Sigmoid colon (tissue), 7 donors: ENCODE measurements around the gene CTCF. TPM values are rescaled to one million over a fixed set of nuclear protein-coding genes. Genes with fewer than 3 reads are reported as not detected.

ENCODE experiments used
- DNase-seq: peaks from one replicate; pipeline ENCODE4 v3.0.0-alpha.2; 2019
- H3K27ac ChIP-seq, 4 donors: fragments of 200-600 bp; sonication (generic); one replicate each; pipeline ENCODE4 v1.5.1; 2016 to 2019; ENCODE audit warnings: mild to moderate bottlenecking in 1 of 4
- H3K27me3 ChIP-seq, 3 donors: fragments of 200-600 bp; sonication (generic); one replicate each; pipeline ENCODE4 v1.5.1; 2019; ENCODE audit warnings: mild to moderate bottlenecking in 1 of 3
- H3K36me3 ChIP-seq, 4 donors: fragments of 200-600 bp; sonication (generic); one replicate each; pipeline ENCODE4 v1.5.1; 2016 to 2019
- H3K4me1 ChIP-seq, 4 donors: fragments of 200-600 bp; sonication (generic); one replicate each; pipeline ENCODE4 v1.5.1; 2017 to 2019
- H3K4me3 ChIP-seq, 4 donors: fragments of 200-600 bp; sonication (generic); one replicate each; pipeline ENCODE4 v1.5.1; 2017 to 2019; ENCODE audit warnings: mild to moderate bottlenecking in 2 of 4, moderate library complexity in 1 of 4
- H3K9me3 ChIP-seq, 4 donors: fragments of 200-600 bp in 3 of 4; sonication (generic) in 3 of 4; one replicate each; pipeline versions ENCODE4 v1.5.1 to v1.6.1; 2013 to 2019
- EP300 ChIP-seq, 4 donors: sonication (generic); formaldehyde crosslinking; IDR thresholded peaks; one replicate each; pipeline ENCODE4 v1.6.1; 2017; ENCODE audit warnings: antibody characterized with exemption in 4 of 4
- POLR2A ChIP-seq, 2 donors: fragments of 450-650 bp; IDR thresholded peaks; one replicate each; pipeline ENCODE4 v1.6.1; 2016; ENCODE audit warnings: antibody characterized with exemption in 2 of 2, mild to moderate bottlenecking in 2 of 2, moderate library complexity in 2 of 2
- POLR2AphosphoS5 ChIP-seq, 4 donors: sonication (generic); formaldehyde crosslinking; IDR thresholded peaks; one replicate each; pipeline ENCODE4 v1.6.1; 2017; ENCODE audit warnings: antibody characterized with exemption in 4 of 4
- WGBS, 2 donors: extraction: QIAGEN DNeasy Blood & Tissue Kit; methylation state at CpG; one replicate each; pipeline ENCODE4 v1.1.7; 2013; 5-methylcytosine and 5-hydroxymethylcytosine counted together
- intact Hi-C: fragments of 100-400 bp; cut with DNase I; formaldehyde crosslinking; loops from one replicate; pipeline ENCODE4 v1.15.1; 2023
- polyA plus RNA-seq, 3 donors: library from polyadenylated mRNA; stranded (reverse); fragments of 200-250 nt; gene quantifications; one replicate each; pipeline ENCODE4 v1.2.3, GENCODE V29; 2013
- total RNA-seq, 4 donors: library from RNA; depleted of rRNA; stranded (reverse); fragments of >200 nt; gene quantifications; one replicate each; pipeline ENCODE4 v1.1.0, GENCODE V29; 2016
- TF ChIP-seq, protein P1 (sequence below), 4 experiments: fragments of 450-650 bp in 3 of 4; fragments of 200-600 bp in 1 of 4; IDR thresholded peaks; one replicate each; pipeline ENCODE4 v1.5.1; 2016 to 2019; ENCODE audit warnings: antibody characterized with exemption in 4 of 4, mild to moderate bottlenecking in 3 of 4, moderate library complexity in 2 of 4
- donor health status: healthy with polysubstance abuse.
- donor health status: Bipolar disorder and iron deficiency.
- donor health status: healthy.

The CTCF gene
- total and polyA plus RNA-seq, 7 donors, result 25.8 to 45.7 (median 29.2) TPM

DNA sequence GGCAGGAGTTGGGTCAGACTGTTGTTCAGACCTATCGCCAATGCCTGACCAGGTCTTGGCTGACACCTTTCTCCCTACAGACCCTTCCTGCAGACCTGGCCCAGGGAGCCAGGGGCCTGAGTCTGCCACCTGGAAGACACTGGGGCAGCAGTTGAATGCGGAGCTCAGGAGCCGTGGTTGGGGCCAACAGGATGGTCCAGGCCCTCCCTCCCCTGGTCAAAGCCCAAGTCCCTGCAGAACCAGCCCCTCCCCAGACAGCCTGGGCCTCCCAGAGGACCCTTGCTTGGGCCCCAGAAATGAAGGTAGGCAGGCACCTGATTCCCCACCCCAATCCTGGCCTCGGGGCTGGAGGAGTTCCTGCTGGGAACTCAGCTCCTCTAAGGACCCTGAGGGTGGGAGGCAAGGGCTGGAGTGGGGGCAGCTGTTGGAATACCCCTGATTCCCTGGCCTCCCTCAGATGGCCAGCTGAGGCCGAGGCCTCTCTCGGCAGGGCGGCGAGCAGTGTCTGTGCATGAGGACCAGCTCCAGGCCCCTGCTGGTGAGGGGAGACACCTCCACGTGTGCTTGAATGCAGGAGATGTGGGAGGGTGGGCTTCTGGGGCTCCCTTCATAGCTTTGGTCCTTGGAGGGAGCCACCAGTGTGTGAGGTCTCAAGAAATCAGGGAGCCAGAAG is 94.2 kb downstream of the CTCF start:
- peaks cover 0 to 17% (median 4%) of the 10 kb centered on the region in 4 donors for H3K36me3 ChIP-seq
- peaks cover 21 to 42% (median 32%) of the 10 kb centered on the region in 3 donors for H3K27me3 ChIP-seq
- no peak overlapping the region for H3K27ac ChIP-seq
- DNase-seq, result no peak
- H3K4me3 ChIP-seq, result no peak overlapping the region
- TF ChIP-seq POLR2A (IDR thresholded peaks at IDR 0.05), result no peak
- TF ChIP-seq POLR2AphosphoS5 (IDR thresholded peaks at IDR 0.05), result no peak
- TF ChIP-seq, protein P1, sequence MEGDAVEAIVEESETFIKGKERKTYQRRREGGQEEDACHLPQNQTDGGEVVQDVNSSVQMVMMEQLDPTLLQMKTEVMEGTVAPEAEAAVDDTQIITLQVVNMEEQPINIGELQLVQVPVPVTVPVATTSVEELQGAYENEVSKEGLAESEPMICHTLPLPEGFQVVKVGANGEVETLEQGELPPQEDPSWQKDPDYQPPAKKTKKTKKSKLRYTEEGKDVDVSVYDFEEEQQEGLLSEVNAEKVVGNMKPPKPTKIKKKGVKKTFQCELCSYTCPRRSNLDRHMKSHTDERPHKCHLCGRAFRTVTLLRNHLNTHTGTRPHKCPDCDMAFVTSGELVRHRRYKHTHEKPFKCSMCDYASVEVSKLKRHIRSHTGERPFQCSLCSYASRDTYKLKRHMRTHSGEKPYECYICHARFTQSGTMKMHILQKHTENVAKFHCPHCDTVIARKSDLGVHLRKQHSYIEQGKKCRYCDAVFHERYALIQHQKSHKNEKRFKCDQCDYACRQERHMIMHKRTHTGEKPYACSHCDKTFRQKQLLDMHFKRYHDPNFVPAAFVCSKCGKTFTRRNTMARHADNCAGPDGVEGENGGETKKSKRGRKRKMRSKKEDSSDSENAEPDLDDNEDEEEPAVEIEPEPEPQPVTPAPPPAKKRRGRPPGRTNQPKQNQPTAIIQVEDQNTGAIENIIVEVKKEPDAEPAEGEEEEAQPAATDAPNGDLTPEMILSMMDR (IDR thresholded peaks at IDR 0.05), result no peak
- TF ChIP-seq EP300 (IDR thresholded peaks at IDR 0.05), result no peak
- intact Hi-C loops, result no loop called here
- H3K4me1 ChIP-seq, result peaks cover 0 to 37% (median 30%) of the 10 kb centered on the region in 4 donors
- no peaks in the 10 kb centered on the region for H3K9me3 ChIP-seq
- WGBS, 2 donors, result 84 to 86% methylated on average over 9 of the region's 9 CpGs

DNA sequence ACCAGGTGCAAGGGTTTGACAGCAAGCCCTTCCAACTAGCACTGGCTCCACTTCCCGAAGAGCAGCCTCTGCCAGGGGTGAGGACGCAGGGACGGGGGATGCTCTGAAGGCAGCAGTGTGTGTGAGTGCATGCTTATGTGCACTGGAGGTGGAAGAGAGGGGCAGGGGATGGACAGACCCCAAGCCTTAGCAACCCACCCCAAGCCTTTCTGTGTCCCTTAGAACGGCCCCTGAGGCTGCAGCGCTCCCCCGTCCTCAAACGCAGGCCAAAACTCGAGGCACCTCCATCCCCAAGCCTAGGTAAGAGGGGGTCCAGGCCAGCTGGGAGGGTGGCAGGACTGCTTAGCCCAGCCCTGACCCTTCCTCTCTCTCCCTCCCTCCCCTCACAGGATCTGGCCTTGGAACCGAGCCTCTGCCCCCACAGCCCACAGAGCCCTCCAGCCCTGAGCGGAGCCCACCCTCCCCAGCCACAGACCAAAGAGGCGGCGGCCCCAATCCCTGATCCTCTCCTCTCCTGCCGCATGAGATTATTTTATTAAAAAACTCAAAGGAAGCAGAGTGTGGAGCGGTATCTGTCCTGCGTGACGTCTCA is 94.8 kb downstream of the CTCF start:
- TF ChIP-seq, protein P1 (IDR thresholded peaks at IDR 0.05), result no peak
- TF ChIP-seq POLR2AphosphoS5 (IDR thresholded peaks at IDR 0.05), result no peak
- no peak for TF ChIP-seq EP300 (IDR thresholded peaks at IDR 0.05)
- TF ChIP-seq POLR2A (IDR thresholded peaks at IDR 0.05), result no peak
- no peaks in the 10 kb centered on the region for H3K9me3 ChIP-seq
- H3K27ac ChIP-seq, result no peak overlapping the region
- H3K4me3 ChIP-seq, result no peak overlapping the region
- H3K27me3 ChIP-seq, result peaks cover 18 to 36% (median 25%) of the 10 kb centered on the region in 3 donors
- peaks cover 0 to 41% (median 34%) of the 10 kb centered on the region in 4 donors for H3K4me1 ChIP-seq
- DNase-seq, result no peak
- intact Hi-C loops, result no loop called here
- peaks cover 0 to 17% (median 4%) of the 10 kb centered on the region in 4 donors for H3K36me3 ChIP-seq
- 94 to 96% methylated on average over 16 of the region's 16 CpGs for WGBS, 2 donors

DNA sequence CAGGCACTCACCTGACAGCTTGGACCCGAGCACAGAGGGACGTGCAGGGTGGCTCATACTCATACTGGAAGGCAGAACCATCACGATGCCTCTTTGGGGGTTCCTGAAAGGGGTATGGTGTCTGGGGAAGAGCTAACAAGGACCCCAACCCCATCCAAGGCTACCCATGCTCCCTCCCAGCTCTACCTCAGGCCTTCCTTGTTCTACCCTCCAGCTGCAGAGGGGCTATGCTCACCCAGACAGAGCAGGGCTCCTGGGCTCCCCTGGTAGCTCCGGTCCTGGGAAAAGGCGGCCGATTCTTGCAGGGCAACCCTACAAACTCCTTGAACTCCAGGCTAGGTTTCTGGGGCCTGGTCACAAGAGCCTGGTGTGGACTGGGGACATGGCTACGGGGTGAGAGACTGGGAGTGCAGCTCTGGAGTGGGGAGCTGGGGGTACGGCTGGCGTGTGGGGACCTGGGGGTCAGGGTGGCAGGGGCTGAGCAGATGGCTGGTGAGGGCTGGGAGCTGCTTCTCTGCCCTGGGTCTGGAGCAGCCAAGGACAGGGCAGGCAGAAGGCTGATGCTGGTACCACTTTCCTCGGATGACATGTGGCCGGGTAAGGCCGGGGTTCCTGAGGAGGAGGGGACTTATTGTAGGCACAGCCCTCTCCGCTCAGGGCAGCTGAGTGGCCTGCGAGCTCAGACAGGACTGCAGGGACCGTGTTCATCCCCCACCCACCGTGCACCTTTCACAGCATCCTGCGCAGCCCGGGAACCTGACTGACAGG is 95.6 kb downstream of the CTCF start:
- Histone ChIP-seq H3K4me3 (no peak overlapping the region), H3K9me3 (no peaks in the 10 kb centered on the region), H3K27ac (no peak overlapping the region), H3K4me1 (peaks cover 0 to 35% (median 30%) of the 10 kb centered on the region in 4 donors), H3K27me3 (peaks cover 18 to 28% (median 19%) of the 10 kb centered on the region in 3 donors), H3K36me3 (peaks cover 3 to 21% (median 7%) of the 10 kb centered on the region in 4 donors)
- peak; percentile 65 for DNase-seq
- intact Hi-C loops, result no loop called here
- no peak for TF ChIP-seq POLR2A (IDR thresholded peaks at IDR 0.05)
- TF ChIP-seq POLR2AphosphoS5 (IDR thresholded peaks at IDR 0.05), result no peak
- TF ChIP-seq, protein P1 (IDR thresholded peaks at IDR 0.05), result no peak
- TF ChIP-seq EP300 (IDR thresholded peaks at IDR 0.05), result no peak
- WGBS, 2 donors, result 94 to 95% methylated on average over 18 of the region's 18 CpGs

DNA sequence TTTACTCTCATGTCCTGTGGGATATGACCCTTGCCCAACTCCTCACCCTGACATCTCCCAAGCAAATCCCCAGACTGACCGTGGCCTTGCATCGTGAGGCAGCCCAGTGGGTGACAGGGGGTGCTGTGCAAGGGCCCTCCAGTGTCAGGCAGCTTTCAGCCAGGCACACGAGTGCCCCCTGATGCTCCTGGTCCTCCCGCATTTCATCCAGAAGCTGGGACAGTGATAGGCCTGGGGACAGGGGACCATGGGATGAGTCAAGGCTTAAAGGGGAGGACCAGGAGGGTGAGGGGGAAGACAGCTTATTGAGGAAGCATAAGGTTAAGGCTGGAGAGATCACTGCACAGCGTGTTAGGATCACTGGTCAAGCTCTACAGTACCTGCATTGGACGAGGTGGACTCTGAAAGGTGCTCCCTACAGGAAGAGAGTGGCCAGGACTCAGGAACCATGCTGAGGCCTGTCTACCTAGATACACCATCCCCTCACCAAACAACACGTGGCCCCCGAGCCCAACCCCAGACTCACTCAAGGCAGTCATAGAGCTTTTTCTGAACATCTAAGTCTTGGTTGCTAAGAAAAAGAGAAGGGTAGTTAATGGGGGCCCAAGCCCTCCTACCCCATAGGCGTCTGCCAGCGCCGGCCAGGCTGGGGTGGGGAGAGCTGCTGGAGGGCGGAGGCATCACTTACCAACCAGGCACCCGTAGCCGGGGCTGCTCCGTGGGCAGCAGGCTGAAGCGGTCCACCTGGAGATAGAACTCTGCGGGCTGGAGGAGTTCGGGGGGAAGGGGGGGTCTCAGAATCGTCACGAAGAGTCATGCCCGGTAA is 96.7 kb downstream of the CTCF start:
- Histone ChIP-seq H3K4me3 (peak overlapping the region; percentile 65 to 94 (median 80)), H3K27me3 (peaks cover 7 to 16% (median 8%) of the 10 kb centered on the region in 3 donors), H3K9me3 (no peaks in the 10 kb centered on the region), H3K36me3 (peaks cover 6 to 32% (median 11%) of the 10 kb centered on the region in 4 donors), H3K4me1 (peaks cover 0 to 26% (median 21%) of the 10 kb centered on the region in 4 donors), H3K27ac (peak overlapping the region; percentile 92 to 96 (median 96))
- WGBS, 2 donors, result 34 to 39% methylated on average over 21 of the region's 21 CpGs
- peak; percentile 66 for DNase-seq
- intact Hi-C loops, result no loop called here
- TF ChIP-seq, protein P1 (IDR thresholded peaks at IDR 0.05), result no peak
- no peak for TF ChIP-seq POLR2A (IDR thresholded peaks at IDR 0.05)
- TF ChIP-seq POLR2AphosphoS5 (IDR thresholded peaks at IDR 0.05), result no peak
- TF ChIP-seq EP300 (IDR thresholded peaks at IDR 0.05), result no peak
